ENCODE results near the gene ACLY.

ACLY gene

GRCh38 chr17:41918314-41919164 lies at the start of gene ACLY:
Gene ACLY (minus strand): TSS chr17:41918951. CDS start chr17:41913873, 5,078 bp downstream.
- H3K36me3 Mint-ChIP-seq (ENCODE audit: low read depth) = peaks cover 1% of the 10 kb centered on the region
- peaks cover 27% of the 10 kb centered on the region for H3K4me1 Mint-ChIP-seq (ENCODE audit: low read depth)
- no peaks in the 10 kb centered on the region for H3K27me3 Mint-ChIP-seq (ENCODE audit: low read depth)
- H3K4me3 Mint-ChIP-seq = peak within 1 kb of the TSS; percentile 92
- peak within 1 kb of the TSS; percentile 94 for H3K27ac Mint-ChIP-seq
- no peaks in the 10 kb centered on the region for H3K9me3 Mint-ChIP-seq

- peak overlapping the region; percentile 85 for H3K4me3 Mint-ChIP-seq
- H3K36me3 Mint-ChIP-seq (ENCODE audit: low read depth) = peaks cover 20% of the 10 kb centered on the region
- H3K9me3 Mint-ChIP-seq = no peaks in the 10 kb centered on the region
- no peaks in the 10 kb centered on the region for H3K27me3 Mint-ChIP-seq (ENCODE audit: low read depth)
- H3K27ac Mint-ChIP-seq = peak overlapping the region; percentile 76
- peaks cover 26% of the 10 kb centered on the region for H3K4me1 Mint-ChIP-seq (ENCODE audit: low read depth)
Observed at GRCh38 chr17:41967921-41968578, 49.3 kb upstream of the ACLY start.

GRCh38 chr17:41967141-41967920 lies 48.6 kb upstream of the ACLY start:
- Mint-ChIP-seq H3K27ac (peak overlapping the region; percentile 77), H3K27me3 (ENCODE audit: low read depth) (no peaks in the 10 kb centered on the region), H3K4me1 (ENCODE audit: low read depth) (peaks cover 26% of the 10 kb centered on the region), H3K4me3 (peak overlapping the region; percentile 85), H3K36me3 (ENCODE audit: low read depth) (peaks cover 16% of the 10 kb centered on the region), H3K9me3 (no peaks in the 10 kb centered on the region)

GRCh38 chr17:41966463-41967140 lies 47.9 kb upstream of the ACLY start, which contains the start of gene CNP:
Gene CNP (plus strand): TSS chr17:41966795. CDS start chr17:41966885, 90 bp downstream.
- Mint-ChIP-seq H3K9me3 (no peaks in the 10 kb centered on the region), H3K4me3 (peak within 1 kb of the TSS; percentile 85), H3K36me3 (ENCODE audit: low read depth) (peaks cover 14% of the 10 kb centered on the region), H3K4me1 (ENCODE audit: low read depth) (peaks cover 26% of the 10 kb centered on the region), H3K27me3 (ENCODE audit: low read depth) (no peaks in the 10 kb centered on the region), H3K27ac (peak within 1 kb of the TSS; percentile 77)

GRCh38 chr17:41965694-41966462 lies 47.1 kb upstream of the ACLY start:
- H3K27ac Mint-ChIP-seq = peak overlapping the region; percentile 67
- H3K4me1 Mint-ChIP-seq (ENCODE audit: low read depth) = peaks cover 23% of the 10 kb centered on the region
- H3K4me3 Mint-ChIP-seq = peak overlapping the region; percentile 78
- H3K27me3 Mint-ChIP-seq (ENCODE audit: low read depth) = no peaks in the 10 kb centered on the region
- peaks cover 10% of the 10 kb centered on the region for H3K36me3 Mint-ChIP-seq (ENCODE audit: low read depth)
- H3K9me3 Mint-ChIP-seq = no peaks in the 10 kb centered on the region

GRCh38 chr17:41962768-41963434 lies 44.1 kb upstream of the ACLY start:
- Mint-ChIP-seq H3K27ac (no peak overlapping the region), H3K9me3 (no peaks in the 10 kb centered on the region), H3K4me1 (ENCODE audit: low read depth) (peaks cover 15% of the 10 kb centered on the region), H3K27me3 (ENCODE audit: low read depth) (no peaks in the 10 kb centered on the region), H3K4me3 (no peak overlapping the region), H3K36me3 (ENCODE audit: low read depth) (peaks cover 3% of the 10 kb centered on the region)

GRCh38 chr17:41962111-41962510 lies 43.4 kb upstream of the ACLY start:
- Mint-ChIP-seq H3K36me3 (ENCODE audit: low read depth) (no peaks in the 10 kb centered on the region), H3K4me1 (ENCODE audit: low read depth) (peaks cover 9% of the 10 kb centered on the region), H3K27me3 (ENCODE audit: low read depth) (no peaks in the 10 kb centered on the region), H3K9me3 (no peaks in the 10 kb centered on the region), H3K4me3 (no peak overlapping the region), H3K27ac (no peak overlapping the region)

- Mint-ChIP-seq H3K9me3 (no peaks in the 10 kb centered on the region), H3K4me1 (ENCODE audit: low read depth) (no peaks in the 10 kb centered on the region), H3K4me3 (no peak overlapping the region), H3K27ac (no peak overlapping the region), H3K27me3 (ENCODE audit: low read depth) (no peaks in the 10 kb centered on the region), H3K36me3 (ENCODE audit: low read depth) (no peaks in the 10 kb centered on the region)
Observed at GRCh38 chr17:41959336-41960095, 40.8 kb upstream of the ACLY start.

- Mint-ChIP-seq H3K9me3 (no peaks in the 10 kb centered on the region), H3K27me3 (ENCODE audit: low read depth) (no peaks in the 10 kb centered on the region), H3K36me3 (ENCODE audit: low read depth) (no peaks in the 10 kb centered on the region), H3K27ac (no peak overlapping the region), H3K4me3 (no peak overlapping the region), H3K4me1 (ENCODE audit: low read depth) (no peaks in the 10 kb centered on the region)
Observed at GRCh38 chr17:41959030-41959335, 40.2 kb upstream of the ACLY start.

GRCh38 chr17:41957869-41958439 lies 39.2 kb upstream of the ACLY start:
- H3K36me3 Mint-ChIP-seq (ENCODE audit: low read depth) = no peaks in the 10 kb centered on the region
- H3K27me3 Mint-ChIP-seq (ENCODE audit: low read depth) = no peaks in the 10 kb centered on the region
- no peak overlapping the region for H3K27ac Mint-ChIP-seq
- no peak overlapping the region for H3K4me3 Mint-ChIP-seq
- H3K4me1 Mint-ChIP-seq (ENCODE audit: low read depth) = no peaks in the 10 kb centered on the region
- H3K9me3 Mint-ChIP-seq = no peaks in the 10 kb centered on the region

- Mint-ChIP-seq H3K4me3 (no peak overlapping the region), H3K4me1 (ENCODE audit: low read depth) (no peaks in the 10 kb centered on the region), H3K36me3 (ENCODE audit: low read depth) (no peaks in the 10 kb centered on the region), H3K27me3 (ENCODE audit: low read depth) (no peaks in the 10 kb centered on the region), H3K27ac (no peak overlapping the region), H3K9me3 (no peaks in the 10 kb centered on the region)
Observed at GRCh38 chr17:41957031-41957868, 38.5 kb upstream of the ACLY start.

GRCh38 chr17:41956522-41956921 lies 37.8 kb upstream of the ACLY start:
- Mint-ChIP-seq H3K4me3 (no peak overlapping the region), H3K9me3 (no peaks in the 10 kb centered on the region), H3K27ac (no peak overlapping the region), H3K36me3 (ENCODE audit: low read depth) (no peaks in the 10 kb centered on the region), H3K4me1 (ENCODE audit: low read depth) (no peaks in the 10 kb centered on the region), H3K27me3 (ENCODE audit: low read depth) (no peaks in the 10 kb centered on the region)
